Measurements from ENCODE around the gene MYLK2. TPM values are rescaled to one million over a fixed set of nuclear protein-coding genes. Genes with fewer than 3 reads are reported as not detected.
A peak's percentile ranks its signal among the peaks of the same experiment; 100 is the strongest.

MYLK2 gene
- total and polyA plus RNA-seq, 7 donors: 0.16 to 0.81 (median 0.39) TPM; not detected in 4

- WGBS, 2 donors: 87 to 88% methylated on average over 6 of the region's 6 CpGs
- no peak for DNase-seq
- no peak for TF ChIP-seq POLR2A (IDR thresholded peaks at IDR 0.05)
- TF ChIP-seq CTCF (IDR thresholded peaks at IDR 0.05): no peak
- TF ChIP-seq POLR2AphosphoS5 (IDR thresholded peaks at IDR 0.05): no peak
- TF ChIP-seq EP300 (IDR thresholded peaks at IDR 0.05): no peak
- H3K27me3 ChIP-seq: peaks cover 0 to 9% (median 0%) of the 10 kb centered on the region in 3 donors
- H3K4me1 ChIP-seq: peaks cover 0 to 9% (median 6%) of the 10 kb centered on the region in 4 donors
- no peak overlapping the region for H3K4me3 ChIP-seq
- no peaks in the 10 kb centered on the region for H3K36me3 ChIP-seq
- H3K27ac ChIP-seq: no peak overlapping the region
- no peaks in the 10 kb centered on the region for H3K9me3 ChIP-seq
- intact Hi-C loops (cut with DNase I): no loop called here
Measured at GRCh38 chr20:31831211-31831610, 12.1 kb downstream of the MYLK2 start.

GRCh38 chr20:31831771-31832306, 12.7 kb downstream of the MYLK2 start:
- no peak overlapping the region for H3K4me3 ChIP-seq
- no peaks in the 10 kb centered on the region for H3K36me3 ChIP-seq
- WGBS, 2 donors: 82 to 92% methylated on average over 17 of the region's 17 CpGs
- intact Hi-C loops (cut with DNase I): no loop called here
- DNase-seq: no peak
- peaks cover 0 to 9% (median 0%) of the 10 kb centered on the region in 3 donors for H3K27me3 ChIP-seq
- peaks cover 0 to 15% (median 12%) of the 10 kb centered on the region in 4 donors for H3K4me1 ChIP-seq
- TF ChIP-seq EP300 (IDR thresholded peaks at IDR 0.05): no peak
- H3K27ac ChIP-seq: no peak overlapping the region
- no peaks in the 10 kb centered on the region for H3K9me3 ChIP-seq

- no peak overlapping the region for H3K27ac ChIP-seq
- H3K36me3 ChIP-seq: no peaks in the 10 kb centered on the region
- H3K4me1 ChIP-seq: peaks cover 0 to 17% (median 12%) of the 10 kb centered on the region in 4 donors
- WGBS, 2 donors: 53 to 69% methylated on average over 14 of the region's 14 CpGs
- TF ChIP-seq POLR2AphosphoS5 (IDR thresholded peaks at IDR 0.05) (no peak), CTCF (IDR thresholded peaks at IDR 0.05) (peak in 2 of 4 experiments; percentile 49 to 64)
- peaks cover 0 to 9% (median 0%) of the 10 kb centered on the region in 3 donors for H3K27me3 ChIP-seq
- intact Hi-C loops (cut with DNase I): no loop called here
- no peak for DNase-seq
- H3K9me3 ChIP-seq: no peaks in the 10 kb centered on the region
- no peak overlapping the region for H3K4me3 ChIP-seq
Measured at GRCh38 chr20:31833130-31833930, 14.2 kb downstream of the MYLK2 start.

GRCh38 chr20:31833931-31834521, 14.9 kb downstream of the MYLK2 start:
- H3K27ac ChIP-seq: no peak overlapping the region
- no peaks in the 10 kb centered on the region for H3K9me3 ChIP-seq
- intact Hi-C loops (cut with DNase I): no loop called here
- peaks cover 0 to 17% (median 12%) of the 10 kb centered on the region in 4 donors for H3K4me1 ChIP-seq
- TF ChIP-seq POLR2A (IDR thresholded peaks at IDR 0.05): no peak
- TF ChIP-seq EP300 (IDR thresholded peaks at IDR 0.05): no peak
- TF ChIP-seq CTCF (IDR thresholded peaks at IDR 0.05): no peak
- no peak for TF ChIP-seq POLR2AphosphoS5 (IDR thresholded peaks at IDR 0.05)
- WGBS, 2 donors: 40 to 65% methylated on average over 20 of the region's 20 CpGs
- no peak for DNase-seq
- H3K36me3 ChIP-seq: no peaks in the 10 kb centered on the region
- peaks cover 0 to 9% (median 0%) of the 10 kb centered on the region in 3 donors for H3K27me3 ChIP-seq
- no peak overlapping the region for H3K4me3 ChIP-seq

- Histone ChIP-seq H3K4me3 (no peak overlapping the region), H3K36me3 (no peaks in the 10 kb centered on the region), H3K4me1 (peaks cover 0 to 17% (median 12%) of the 10 kb centered on the region in 4 donors), H3K9me3 (no peaks in the 10 kb centered on the region), H3K27ac (no peak overlapping the region), H3K27me3 (peaks cover 0 to 9% (median 0%) of the 10 kb centered on the region in 3 donors)
- 75 to 78% methylated on average over 9 of the region's 9 CpGs for WGBS, 2 donors
- intact Hi-C loops (cut with DNase I): no loop called here
- DNase-seq: no peak
- TF ChIP-seq POLR2AphosphoS5 (IDR thresholded peaks at IDR 0.05) (no peak), POLR2A (IDR thresholded peaks at IDR 0.05) (no peak), EP300 (IDR thresholded peaks at IDR 0.05) (no peak), CTCF (IDR thresholded peaks at IDR 0.05) (no peak)
Measured at GRCh38 chr20:31835554-31835953, 16.4 kb downstream of the MYLK2 start.

Measured in sigmoid colon (tissue), 7 donors.